Nucleus accumbens (tissue), 56 donors: ENCODE results near the gene SP2.
A peak's percentile ranks its signal among the peaks of the same experiment; 100 is the strongest.

Source experiments
- DNase-seq, 56 donors: peaks; one replicate each; lab custom pipeline; 2025; lab: John Stamatoyannopoulos, UW

The SP2 gene

GRCh38 chr17:47895856-47896671 lies at the start of gene SP2:
Gene SP2 (plus strand): TSS chr17:47896236. CDS start chr17:47896287, 51 bp downstream.
- DNase-seq, result peak; percentile 95 to 100 (median 100)

DNA sequence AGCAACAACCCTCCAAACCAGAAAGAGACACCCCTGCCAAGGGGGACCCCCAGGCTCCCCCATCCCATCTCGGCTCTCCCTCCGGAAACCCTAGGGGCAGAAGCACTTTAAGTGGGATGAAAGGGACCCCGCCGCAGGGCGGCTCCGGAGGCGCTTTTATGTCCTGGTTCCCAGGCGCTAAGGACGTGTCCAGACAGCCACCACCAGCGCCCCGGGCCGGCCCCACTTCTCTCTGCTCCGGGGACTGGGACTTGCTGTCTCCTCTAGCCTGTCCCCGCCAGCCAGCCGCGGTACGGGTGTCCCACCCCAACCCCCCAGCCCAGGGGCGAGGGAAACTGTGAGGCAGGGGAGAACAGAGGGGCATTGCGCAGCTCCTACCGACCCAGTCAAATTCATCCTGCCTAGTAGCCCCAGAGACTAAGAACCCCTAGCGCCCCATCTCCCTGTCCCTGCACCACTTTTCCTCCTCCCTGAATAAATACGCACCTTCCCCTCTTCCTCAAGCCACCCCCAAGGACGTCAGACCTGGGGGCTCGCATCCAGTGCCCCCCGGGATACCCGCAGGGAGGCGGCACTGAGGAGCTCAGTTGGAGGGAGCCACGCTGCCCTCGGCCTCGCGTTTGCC lies 49.2 kb upstream of the SP2 start:
- DNase-seq, result no peak

DNA sequence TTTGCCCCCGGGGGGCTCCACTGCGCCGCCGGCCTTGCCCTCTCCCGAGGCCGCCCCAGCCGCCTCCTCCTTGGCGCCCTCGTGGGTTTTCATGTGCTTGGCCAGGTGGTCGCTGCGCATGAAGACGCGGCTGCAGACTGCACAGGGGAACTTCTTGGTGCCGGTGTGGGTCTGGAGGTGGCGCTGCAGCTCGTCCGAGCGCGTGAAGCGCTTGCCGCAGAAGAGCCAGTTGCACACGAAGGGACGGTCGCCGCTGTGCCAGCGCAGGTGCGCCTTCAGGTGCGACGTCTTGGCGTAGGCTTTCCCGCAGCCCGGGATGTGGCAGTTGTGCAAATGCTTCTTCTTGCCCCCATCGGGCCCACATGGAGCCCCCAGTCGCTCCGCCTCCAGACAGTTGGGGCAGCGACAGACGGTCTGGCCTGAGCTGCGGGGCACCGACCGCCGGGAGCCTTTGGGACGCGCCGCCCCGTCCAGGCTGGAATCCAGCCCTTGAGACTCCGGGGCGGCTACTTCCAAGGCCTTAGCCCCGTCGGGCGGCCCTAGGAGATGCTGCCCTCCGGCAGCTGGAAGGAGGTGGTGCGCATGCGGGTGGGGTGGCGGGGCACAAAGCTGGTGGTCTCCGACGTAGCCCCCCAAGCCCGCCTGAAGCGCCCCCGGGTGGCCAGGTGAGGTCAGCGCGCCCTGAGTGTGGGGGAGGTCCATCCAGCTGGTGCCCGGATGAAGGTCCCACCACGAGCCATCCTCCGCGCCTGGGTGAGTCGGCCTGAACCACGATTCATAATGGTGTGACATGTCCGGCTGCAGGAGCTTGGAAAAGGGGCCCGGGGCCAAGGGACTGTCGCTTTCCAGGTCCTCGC lies 48.5 kb upstream of the SP2 start:
- DNase-seq, result no peak

DNA sequence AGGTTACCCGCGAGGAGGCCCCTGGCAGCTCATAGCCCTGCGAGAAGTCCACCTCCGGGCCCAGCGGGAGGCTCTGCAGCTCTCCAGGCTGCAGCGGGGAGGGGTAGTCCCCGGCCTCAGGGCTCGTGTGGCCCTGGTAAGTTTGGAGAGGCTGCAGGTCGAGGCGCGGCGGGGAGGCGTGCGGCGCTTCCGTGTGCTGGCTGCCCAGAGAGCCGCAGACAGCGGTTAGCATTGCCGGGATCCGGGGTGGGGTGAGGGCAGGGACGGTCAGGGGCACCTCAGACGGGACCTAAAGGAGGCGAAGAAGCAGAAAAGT lies 47.9 kb upstream of the SP2 start:
- no peak for DNase-seq

- DNase-seq, result no peak
These were observed 45.7 kb upstream of the SP2 start for GRCh38 chr17:47850373-47850691.

DNA sequence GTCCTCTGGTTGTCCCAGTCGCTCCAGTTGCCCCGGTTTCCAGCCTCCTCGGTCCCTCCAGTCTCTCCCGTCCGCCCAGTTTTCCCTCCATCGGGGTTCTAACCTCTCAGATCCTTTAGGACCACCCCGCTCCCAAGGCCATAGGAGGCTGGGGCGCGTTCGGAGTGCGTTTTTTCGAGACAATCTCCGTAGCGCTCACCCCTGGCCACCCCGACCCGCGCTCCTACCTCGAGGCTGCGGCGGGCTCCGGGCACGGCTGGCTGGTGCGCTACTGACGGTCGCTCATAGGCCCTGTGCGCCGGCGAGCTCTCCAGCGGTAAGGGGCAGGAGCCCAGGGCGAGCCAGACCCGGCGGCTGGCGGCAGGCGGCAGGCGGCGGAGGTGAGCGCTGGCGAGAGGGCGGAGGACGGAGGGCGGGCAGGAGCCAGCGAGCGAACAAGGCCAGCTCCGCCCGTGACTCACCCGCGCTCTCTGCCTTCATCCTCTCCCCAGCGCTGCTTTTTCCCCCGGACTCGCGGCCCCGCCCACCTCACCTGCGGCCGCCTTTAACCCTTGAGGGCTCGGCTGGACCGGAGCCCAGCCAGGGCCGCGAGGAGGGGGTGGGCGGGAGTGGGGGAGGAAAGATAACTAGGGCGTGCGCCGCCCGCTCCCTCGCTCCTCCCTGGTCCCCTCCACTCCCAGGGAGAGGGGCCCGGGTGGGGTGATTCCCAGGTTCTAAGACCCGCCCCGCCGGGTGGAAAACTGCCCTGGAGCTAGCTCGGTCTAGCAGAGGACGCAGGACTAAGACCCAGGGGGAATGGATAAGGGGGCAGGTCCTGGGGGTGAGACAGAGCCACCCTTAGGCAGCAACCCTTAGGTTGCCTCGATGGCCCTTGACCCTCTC lies 45.1 kb upstream of the SP2 start, which contains the start of gene SP6:
Gene SP6 (minus strand): TSS at position 472 of the 882 bp plus-strand sequence. CDS start 2,734 bp downstream, outside the sequence.
- peak in 1 of 56 donors; percentile 23 for DNase-seq

GRCh38 chr17:47851764-47852112 lies 44.3 kb upstream of the SP2 start:
- DNase-seq, result no peak

DNA sequence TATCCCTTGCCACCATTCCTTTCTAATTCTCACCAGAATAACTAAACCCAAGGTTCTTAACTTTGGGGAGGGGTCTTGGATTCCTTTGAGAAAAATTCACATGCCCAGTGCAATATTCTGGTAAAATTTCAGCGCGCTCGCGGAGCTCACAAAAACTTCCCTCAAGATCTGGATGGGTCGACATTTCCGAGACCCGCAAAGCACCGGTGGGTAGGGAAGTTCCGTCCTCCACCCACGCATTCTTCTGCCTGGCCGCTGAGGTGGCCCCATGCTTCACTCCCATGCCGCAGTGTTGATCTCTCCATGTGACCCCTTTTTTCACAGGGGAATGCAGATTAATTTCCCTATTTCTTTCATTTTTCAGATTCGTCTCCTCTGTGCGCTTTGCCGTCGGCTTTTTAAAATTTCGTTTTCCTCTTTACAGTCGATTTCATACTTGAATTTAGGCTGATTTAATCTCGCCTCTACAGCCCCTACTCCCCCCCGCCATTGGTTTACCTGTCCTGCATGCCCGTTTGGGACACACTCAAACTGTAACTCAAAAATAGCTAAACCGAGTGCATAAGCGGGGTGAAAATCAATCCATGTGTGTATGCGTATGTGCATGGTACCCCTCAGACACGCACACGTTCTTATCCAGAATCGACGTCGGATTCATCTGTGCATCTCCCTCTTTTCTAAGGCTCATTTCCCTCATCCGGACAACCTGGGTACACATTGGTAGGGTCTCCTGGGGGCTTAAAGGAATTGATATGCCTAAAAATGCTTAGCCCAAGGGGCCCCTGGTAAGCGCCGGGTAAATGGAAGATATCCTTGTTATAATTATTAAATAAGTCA lies 43.7 kb upstream of the SP2 start:
- DNase-seq, result no peak

- DNase-seq, result no peak
These were observed 42.4 kb upstream of the SP2 start for GRCh38 chr17:47853616-47854015.

DNA sequence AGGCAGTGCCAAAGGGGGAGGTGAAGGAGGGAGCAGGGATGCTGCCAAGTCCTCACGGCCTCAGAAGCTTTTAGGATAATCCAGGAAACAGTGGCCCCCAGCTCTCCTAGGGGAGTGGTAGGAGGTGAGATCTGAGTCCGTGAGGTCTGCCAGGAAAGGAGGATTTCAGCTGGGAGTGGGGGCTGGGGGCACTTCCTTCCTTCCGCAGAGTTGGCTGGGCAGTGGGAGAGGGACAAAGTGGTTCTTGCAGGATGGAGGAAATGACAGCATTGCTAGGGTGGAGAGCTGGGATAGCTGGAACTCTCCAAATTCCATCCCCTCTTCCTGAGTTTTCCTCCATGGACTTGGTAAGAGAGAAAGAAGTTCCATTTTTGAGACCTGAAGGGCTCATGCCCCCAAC lies 40.3 kb upstream of the SP2 start:
- no peak for DNase-seq

DNA sequence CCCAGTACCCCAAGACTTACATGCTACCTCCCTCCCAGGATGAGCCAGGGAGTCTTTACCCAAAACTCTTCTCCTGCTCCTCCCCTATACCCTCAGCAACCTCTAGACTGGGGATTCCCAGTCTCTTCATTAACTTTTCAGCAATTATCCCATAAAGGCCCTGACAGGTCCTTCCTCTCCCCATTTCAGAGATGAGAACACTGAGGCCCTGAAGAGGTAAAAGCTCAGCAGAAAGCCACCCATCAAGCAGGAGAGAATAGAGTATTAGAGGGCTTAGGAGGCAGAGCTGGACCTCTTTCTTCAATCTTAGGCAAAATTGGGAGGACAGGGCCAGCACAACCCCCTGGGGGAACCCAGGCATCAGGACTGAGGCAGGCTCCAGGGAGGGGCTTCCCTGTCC lies 39.2 kb upstream of the SP2 start:
- no peak for DNase-seq

- DNase-seq, result no peak
These were observed 38.2 kb upstream of the SP2 start for GRCh38 chr17:47857551-47858455.

DNA sequence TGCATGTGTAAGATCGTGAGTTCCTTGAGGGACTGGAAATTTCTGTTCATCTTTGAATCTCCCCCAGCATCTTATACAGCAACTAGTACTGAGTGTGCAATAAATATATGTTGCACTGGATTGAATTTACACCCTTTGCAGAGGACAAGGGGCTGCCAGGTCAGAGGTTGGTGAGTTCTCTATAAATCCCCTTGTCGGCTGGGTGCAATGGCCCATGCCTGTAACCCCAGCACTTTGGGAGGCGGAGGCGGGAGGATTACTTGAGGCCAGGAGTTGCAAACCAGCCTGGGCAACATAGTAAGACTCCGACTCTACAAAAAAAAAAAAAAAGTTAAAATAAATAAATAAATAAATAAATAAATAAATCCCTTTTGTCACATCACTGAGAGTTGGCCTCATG lies 35.6 kb upstream of the SP2 start:
- DNase-seq, result no peak

GRCh38 chr17:47862621-47863440 lies 33.2 kb upstream of the SP2 start:
- no peak for DNase-seq

DNA sequence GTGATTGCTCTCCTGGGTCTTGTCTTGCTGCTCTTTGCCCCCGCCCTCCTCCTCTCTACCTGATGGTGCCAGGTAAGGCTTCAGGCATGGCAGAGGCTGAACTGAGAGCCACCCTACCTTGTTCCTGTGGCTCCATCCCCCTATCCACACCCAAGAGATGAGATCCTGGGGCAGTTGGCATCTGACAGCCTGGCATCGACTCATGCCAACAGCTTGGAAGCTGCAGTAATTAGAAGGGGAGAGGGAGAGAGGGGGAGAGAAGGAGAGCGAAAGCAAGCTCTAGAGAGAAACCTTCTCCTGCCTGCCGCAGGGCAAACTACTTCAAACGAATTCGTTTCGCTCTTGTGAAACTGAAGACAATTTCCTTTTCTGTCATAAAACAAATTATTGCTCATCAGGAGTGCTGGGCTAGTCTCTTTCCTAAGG lies 31.2 kb upstream of the SP2 start:
- no peak for DNase-seq

DNA sequence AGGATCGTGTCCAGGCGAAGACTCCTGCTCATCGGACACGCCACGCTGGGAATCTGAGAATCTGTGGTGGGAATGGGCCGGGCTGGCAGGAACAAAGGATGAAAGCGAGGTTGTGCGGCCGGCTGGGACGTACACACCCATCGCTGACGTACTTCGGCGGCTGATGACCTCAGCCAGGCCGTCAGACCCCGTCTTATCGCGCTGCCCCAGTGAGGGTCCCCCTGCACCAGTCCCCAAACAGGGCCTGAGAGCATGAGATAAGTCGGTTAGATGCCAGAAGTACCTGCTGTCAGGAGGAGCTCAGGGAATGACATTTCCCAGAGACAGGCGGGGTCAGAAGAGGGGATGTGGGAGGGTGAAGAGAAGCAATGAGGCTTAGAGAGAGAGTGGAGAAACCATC lies 29.1 kb upstream of the SP2 start:
- no peak for DNase-seq

DNA sequence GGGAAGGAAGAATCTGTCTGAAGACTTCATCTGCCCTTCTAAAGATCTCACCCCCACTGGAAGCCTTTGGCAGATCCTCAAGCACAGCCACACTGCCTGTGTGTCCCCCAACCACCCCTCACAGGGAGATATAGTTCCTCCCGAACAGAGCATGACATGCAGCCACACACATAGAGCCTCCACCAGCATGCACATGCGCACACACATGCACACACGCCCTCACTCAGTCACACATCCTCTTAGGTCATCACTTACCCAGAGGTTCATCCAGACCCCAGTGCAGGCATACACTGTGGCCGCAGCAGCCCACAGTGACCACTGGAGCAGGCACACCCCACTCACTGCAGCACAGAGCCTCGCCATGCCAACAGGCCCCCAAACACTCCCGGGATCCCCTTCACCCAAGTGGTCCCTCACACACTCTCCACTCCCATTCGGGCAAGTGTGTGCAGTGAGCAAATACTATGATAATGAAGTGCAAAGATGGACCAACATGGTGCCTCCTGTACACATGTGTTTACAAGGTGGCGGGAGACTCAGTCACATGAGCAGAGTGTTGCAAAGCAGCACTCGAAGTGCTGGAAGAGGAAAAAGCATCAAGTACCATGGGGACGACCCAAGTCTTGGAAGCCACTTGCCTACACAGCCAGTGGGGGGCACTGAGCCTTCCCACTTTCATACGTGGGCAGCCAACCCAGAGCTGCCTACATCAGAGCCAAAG lies 28.1 kb upstream of the SP2 start:
- no peak for DNase-seq
